Left renal pelvis (tissue), 4 donors: Measurements from ENCODE around the gene CACNA1B. TPM values are rescaled to one million over a fixed set of nuclear protein-coding genes. Genes with fewer than 3 reads are reported as not detected.

Experiments
- DNase-seq, 4 donors: peaks; one replicate each; pipeline ENCODE4 v3.0.0-alpha.2; 2013; ENCODE audit warnings: low read depth in 4 of 4, low spot score in 3 of 4
- polyA plus RNA-seq, 4 donors: library from polyadenylated mRNA; unstranded; fragments of 120-200 nt; gene quantifications; one replicate each; pipeline ENCODE4 v1.2.1, GENCODE V29; 2013; ENCODE audit not compliant: insufficient read length in 4 of 4

The CACNA1B gene
- polyA plus RNA-seq, 4 donors, result 0.10 to 0.70 (median 0.27) TPM

DNA sequence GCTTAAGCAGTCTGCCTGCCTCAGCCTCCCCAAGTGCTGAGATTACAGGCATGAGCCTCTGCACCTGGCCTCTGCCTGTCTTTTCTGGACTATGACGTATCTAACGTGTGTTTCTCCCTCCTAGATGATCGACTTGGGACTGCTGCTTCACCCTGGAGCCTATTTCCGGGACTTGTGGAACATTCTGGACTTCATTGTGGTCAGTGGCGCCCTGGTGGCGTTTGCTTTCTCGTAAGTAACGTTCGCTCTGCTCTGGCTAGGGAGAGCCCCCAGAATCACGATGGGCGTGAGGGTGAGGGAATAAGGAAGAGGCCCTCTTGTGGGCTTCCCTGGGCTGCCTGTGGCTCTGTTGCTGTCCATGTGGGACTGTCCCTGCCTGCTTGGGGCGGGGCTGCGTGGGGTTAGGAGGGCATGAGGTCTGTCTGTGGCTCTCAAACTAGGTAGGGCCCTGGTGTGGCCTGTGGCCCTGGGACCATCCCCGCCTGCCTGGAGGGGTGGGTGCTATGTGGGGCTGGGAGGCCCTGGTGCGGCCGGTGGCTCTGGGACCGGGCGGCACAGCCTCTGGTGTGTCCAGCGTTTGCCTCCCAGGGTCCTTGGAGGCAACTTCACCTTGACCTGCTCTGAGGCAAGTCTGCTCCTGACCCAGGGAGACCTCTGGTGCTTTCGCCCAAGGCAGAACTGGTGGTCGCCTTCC is 171.7 kb downstream of the CACNA1B start:
- no peak for DNase-seq

DNA sequence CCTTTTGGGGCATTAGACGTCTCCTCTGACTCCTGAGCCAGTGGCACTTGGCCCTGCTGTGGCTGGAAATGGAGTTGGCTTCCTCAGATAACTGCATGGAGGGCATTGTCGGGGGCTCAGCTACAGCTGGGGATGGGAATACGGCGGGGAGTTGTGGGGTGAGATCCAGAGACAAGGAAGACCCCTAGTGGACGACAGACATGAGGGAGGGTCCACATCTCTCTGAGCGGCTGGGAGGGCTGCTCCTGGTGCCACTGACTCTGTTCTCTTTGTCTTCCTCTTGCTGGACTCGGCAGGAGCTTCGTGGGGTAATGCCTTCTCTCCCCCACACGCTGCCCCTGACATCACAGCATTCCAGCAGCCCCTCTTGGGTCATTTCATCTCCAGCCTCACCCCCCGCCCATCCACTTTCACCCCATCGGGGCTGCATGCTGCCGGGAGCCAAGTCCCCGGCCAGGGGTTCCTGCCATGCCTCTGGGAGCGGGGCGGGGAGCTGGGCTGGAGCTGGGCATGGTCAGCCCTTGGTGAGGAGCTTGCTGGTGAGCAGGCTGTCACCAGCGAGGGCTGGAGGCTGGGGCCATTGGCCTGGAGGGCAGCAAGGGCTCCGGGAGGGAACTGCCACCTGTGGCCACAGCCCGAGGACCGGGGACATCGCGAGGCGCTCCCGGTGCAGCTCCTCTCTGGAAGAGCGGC is 172.3 kb downstream of the CACNA1B start:
- no peak for DNase-seq

DNA sequence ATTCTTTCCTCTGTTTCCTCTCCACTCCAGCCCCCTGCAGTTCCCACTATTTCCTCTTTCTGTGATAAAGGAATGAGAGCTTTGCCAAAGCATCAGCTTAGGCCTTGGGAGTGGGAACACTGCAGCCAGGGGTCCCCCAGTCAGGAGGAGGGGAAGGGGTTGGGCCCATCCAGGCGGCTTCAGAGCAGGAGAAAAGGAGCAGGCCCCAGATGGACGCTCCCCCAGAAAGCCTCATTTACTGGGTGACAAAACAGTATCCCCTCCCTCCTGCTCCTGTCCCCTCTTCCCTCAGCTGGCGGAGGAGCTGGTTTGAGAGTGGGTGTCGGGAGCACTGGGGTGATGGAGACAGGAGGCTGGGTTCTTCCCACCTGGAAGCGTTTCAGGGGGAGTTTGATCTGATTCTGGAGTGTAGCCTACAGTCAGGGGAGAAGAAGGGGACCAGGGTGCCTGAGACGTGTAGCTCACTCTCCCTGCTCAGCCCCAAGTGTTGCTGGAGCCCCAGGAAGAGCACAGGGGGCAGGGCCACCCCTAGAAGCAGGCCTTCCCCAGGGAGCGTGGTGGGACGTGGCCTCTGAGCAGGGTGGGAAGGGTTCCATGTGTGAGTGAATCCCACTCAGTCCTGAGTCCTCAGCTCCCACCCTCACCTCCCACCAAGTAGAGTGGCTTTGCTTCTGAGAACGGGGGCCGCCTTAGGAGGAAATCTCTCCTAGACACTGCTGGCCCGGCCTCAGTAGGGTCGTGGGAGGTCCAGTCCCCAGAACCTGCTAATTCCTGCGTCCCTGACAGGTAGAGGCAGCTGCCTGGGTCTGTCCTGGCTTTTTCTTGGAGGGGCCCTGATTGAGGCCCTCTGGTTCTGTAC is 173.1 kb downstream of the CACNA1B start:
- no peak for DNase-seq

DNA sequence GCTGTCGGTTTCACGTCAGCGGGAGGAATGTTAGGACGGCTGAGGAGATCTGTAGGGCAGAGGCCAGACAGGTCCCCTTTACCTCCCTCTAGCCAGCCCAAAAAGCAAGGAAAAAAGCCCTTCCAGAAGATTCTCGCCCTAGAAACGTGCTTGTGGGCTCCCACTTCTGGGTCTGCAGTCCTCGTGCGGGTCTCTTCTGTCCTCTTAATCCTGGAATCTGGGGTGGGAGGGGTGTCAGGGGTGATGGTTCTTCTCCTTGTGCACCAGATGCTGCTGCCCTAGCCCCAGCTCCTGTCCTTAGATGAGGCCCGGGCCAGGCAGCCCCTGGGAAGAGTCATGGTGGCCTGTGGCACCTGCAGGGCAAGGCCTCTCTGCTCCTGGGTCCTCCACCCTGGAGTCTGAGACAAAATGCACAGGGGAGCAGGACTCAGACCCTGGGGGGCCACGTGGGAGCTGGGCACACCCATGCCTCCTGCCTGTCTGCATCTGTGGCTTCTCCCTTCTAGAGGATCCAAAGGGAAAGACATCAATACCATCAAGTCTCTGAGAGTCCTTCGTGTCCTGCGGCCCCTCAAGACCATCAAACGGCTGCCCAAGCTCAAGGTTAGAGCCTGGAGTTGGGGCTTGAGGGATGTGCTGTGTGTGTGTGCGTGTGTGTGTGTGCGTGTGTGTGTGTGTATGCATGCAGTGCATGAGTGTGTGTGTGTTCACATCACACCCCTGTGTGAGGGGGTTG is 174.2 kb downstream of the CACNA1B start:
- no peak for DNase-seq

DNA sequence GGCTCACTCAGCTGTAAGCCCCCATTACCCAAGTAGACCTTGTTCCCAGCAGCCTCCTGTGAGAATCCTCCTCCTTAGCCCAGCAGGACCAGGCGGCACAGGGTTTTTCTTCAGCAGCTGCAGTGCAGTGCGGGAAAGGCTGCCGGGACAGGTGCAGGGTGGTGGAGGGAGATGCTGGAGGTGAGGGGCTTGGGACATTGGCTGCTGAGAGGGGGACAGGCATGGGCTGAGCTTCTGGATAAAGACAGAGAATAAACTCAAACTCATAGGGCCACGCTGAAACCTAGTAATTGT is 174.7 kb downstream of the CACNA1B start:
- DNase-seq, result no peak

DNA sequence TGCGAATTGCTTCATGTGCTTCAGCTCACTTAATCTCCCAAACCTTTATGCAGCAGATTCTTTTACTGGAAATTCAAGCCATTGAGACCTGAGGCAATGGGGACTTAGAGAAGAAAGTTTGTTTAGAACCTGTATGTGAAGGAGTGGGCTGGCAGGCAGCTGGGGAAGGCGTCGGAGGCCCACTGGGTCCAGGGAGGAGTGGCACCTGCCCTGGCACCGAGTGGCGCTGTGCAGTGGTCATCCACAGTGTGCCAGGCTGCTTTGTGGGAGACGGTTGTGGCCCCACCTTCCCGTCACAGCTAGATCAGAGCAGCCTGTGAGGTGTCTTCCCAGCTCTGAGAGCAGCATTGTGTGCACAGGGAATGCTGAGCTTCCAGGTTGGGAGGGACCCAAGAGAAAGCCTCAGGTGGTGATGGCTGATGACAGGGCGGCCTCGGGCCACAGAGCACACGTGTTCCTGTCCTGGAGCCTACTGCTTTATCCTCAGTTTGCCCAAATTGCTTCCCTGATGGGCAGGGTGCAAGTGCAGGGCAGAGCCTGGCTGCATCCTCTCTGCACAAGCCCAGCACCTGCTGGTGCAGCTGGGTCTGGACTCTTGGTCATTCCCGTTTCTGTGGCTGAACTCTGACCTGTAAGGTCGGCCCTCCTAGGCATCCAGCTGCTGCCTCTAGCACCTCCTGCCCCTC is 175.2 kb downstream of the CACNA1B start:
- no peak for DNase-seq

DNA sequence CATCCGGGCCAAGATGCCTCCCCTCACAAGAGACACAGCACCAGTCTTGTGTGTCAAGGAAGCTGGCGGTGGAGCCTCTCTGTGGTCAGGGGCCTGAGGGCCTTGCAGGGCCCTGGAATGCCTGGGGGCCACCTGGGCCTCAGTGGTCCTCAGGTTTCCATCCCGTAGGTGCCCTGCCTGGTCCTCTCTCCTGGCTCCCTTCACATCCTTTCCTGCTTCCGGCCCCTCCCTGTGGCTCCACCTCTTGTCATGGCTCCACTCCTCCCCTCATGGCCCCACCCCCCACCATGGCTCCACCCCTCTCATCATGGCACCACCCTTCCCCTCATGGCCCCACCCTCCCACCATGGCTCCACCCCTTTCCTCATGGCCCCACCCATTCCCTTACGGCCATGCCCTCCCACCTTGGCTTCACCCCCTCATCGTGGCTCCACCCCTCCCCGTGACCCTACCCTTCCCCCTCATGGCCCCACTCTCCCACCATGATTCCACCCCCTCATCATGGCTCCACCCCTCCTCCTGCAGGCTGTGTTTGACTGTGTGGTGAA is 175.8 kb downstream of the CACNA1B start:
- DNase-seq, result no peak

DNA sequence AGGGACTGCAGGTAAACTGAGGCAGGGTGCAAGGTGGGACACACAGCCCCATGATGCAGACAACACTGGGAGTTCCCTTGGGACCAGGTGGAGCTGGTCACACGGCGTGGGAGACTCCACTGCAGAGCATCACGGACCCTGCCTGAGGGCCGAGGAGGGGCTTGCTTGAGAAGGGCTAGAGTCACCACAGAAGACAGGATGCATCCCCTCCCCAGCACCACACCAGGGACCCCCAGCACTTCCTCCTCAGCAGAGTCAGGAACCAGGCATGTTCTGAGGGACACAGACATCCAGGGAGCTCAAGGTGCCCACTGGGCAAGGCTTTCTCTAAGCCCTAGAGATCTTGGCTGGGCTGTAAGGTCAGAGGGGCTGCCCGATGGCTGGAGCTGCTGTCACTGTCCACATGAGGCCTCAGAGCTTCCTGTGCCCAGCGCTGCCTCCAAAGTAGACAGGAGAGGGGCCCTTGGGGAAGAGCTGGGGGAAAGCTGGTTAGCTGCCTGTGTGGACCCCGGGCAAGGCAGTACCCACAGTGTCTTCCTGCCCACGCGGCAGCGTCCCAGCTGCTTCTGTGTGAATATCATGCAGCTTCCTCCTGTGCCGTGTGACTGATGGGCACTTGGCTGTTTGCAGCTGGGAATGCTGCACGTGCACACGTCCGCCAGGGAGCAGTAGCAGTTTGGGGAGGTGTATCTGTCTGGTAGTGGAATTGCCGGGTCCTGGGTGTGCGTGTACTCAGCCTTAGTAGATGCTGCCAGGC is 176.6 kb downstream of the CACNA1B start:
- no peak for DNase-seq

DNA sequence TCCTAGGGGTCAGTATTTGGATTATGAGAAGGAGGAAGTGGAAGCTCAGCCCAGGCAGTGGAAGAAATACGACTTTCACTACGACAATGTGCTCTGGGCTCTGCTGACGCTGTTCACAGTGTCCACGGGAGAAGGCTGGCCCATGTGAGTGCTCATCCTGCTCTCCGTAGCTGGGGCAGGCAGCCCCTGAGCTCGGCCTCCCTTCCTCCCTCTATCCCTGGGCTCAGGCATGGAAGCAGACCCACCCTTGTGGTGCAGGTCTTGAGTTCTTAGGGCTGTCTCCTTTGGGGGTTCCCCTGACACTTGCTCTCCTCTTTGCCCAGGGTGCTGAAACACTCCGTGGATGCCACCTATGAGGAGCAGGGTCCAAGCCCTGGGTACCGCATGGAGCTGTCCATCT is 180.1 kb downstream of the CACNA1B start:
- DNase-seq, result no peak

DNA sequence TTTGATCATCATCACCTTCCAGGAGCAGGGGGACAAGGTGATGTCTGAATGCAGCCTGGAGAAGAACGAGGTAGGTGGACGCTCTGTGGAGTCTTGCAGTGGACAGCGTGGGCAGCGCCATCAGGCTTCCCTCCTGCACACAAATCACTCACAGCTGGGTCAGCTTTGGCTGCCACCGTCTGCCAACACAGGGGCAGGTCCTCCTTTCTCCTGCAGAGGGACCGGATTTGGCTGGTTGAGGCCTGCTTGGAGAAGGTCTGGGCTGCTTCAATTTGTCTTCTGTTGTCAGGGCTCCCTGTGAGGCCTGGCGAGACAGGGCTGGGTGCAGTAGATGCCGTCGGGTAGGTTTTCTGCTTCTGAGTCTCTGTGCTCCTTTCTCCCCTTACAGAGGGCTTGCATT is 180.6 kb downstream of the CACNA1B start:
- no peak for DNase-seq

DNA sequence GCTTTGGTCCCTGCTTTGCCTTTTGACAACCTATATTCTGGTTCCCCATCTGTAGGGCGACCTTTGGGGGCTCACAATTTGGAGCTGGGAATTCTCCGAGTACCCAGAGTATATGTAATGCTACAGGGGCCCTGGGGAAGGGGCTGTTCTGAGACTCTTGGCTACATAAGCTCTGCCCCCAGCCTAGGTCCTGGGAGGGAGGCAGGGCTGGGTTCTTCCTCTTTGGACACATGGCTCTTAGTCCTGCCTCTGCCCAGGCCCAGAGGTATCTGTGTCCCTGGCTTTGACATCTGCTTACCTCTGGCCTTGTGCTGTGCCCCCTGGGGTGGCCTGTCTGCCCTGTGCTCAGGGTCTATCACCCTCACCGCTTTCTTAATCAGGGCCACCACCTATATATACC is 181.6 kb downstream of the CACNA1B start:
- no peak for DNase-seq

DNA sequence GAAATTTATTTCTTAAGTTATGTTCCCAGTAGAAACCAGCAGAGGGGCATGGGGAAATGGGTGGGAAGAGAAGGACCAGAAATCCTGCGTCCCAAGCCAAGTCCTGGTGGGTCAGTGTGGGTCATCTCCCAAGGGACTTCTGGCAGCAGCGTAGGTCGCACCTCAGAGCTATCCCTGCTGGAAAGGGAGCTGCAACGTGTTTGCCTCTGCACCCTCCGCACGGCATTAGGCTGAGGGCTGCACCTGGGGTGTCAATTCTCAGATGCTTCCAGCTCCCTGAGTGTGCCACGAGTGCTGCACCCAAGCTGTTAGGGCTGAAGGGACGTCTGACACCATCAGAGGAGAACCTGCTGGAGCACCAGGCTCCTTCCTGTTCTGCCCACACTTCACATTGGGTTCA is 182.8 kb downstream of the CACNA1B start:
- DNase-seq, result no peak

DNA sequence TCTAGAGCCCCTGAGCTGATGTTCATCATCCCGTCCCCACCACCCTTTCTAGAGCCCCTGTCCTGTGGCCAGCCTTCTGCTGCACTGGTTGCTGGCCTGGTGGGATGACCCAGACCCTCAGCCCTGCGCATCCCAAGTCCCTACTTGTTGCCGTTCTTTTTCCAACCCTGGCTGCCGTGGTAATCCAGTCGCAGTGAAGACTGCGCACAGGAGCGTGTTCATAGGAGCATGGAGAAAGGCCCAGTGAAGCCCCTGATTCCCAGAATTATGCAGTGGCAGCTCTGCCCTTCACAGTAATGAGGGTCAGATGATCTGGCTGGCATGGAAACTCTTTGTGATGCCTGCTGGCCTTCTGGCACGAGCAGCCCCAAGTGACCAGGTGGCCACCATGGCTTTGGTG is 183.3 kb downstream of the CACNA1B start:
- no peak for DNase-seq

DNA sequence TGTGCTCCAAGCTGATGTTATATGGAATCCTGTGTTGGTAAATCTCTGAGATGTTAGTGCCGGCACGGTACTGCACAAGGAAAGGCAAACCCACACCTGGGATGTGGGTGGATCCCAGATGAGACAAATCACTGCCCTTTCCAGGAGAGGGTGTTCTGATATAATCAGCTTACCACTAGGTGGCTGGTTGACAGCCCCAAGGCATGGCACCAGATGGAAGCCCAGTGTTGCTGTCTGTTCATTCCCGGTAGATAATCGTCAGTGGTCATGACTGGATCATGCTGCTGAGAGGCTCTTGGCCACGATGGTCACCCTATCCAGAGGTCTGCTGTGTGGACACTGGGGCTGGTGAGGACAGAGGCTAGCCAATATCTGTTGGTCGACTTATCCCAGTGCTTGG is 184.0 kb downstream of the CACNA1B start:
- no peak for DNase-seq

DNA sequence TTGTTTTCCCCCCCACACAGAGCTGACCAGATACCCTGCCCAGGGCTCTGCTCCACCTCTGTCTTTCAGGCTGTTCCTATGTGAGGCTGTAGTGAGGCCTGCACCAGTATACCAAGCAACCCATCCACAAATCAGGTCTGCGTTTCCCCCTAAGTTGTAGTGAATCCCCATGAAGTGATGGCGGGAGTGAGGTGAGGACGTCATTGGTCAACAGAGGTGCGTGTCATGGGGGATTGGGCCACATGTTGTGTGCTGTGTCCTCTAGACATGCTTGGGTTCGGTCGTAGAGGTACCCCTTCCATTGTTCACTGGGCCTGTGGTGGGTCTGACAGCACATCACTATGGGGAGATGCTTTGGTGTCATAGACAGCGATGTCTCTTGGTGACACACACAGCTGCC is 184.6 kb downstream of the CACNA1B start:
- no peak for DNase-seq

DNA sequence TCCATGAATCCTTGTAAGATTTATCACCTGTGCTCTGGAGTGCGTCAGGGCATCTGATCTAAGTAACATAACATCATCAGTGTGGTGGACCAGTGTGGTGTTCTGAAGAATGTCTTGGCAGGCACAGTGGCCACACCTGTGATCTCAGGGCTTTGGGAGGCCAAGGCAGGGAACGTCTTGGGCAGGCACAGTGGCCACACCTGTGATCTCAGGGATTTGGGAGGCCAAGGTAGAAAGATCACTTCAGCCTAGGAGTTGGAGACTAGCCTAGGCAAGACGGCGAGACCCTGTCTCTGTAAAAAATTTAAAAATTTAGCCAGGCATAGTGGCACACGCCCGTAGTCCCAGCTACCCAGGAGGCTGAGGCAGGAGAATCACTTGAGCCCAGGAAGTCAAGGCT is 185.5 kb downstream of the CACNA1B start:
- DNase-seq, result no peak

DNA sequence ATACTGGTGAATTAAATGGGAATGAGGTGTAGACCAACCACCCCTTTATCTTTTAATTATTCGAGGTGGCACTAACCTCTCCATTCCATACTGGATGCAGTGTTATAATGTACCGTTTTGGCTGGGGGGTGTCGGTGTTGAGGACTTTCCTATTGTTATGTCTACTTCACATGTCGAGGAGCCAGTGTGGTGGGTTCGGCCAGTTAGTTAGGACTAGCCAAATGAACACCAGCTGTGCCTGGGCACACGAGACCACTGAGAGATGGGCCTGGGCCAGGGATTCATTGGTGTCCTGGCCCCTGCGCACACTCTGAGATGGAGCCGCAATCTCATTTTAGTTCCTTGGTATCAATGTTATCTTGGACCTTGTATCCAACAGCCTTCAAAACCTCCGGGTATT is 186.2 kb downstream of the CACNA1B start:
- no peak for DNase-seq

DNA sequence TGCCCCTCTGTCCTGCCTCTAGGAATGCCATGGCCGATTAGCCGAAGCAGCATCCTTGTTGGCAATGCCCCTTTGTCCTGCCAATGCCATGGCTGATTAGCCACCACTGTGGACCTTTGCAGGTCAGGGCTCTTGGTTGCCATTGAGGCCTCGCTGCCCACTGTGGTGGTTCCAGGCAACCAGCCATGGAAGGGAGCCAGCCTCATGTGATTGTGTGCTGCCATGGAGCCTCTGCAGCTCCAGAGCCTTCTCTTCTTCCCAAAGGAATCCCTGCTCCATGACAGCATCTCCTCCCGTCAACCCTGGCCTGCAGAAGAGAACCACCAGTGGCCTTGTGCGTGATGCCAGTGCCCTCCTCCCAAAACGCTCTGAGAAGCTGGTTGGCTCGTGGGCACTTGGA is 187.0 kb downstream of the CACNA1B start:
- no peak for DNase-seq

DNA sequence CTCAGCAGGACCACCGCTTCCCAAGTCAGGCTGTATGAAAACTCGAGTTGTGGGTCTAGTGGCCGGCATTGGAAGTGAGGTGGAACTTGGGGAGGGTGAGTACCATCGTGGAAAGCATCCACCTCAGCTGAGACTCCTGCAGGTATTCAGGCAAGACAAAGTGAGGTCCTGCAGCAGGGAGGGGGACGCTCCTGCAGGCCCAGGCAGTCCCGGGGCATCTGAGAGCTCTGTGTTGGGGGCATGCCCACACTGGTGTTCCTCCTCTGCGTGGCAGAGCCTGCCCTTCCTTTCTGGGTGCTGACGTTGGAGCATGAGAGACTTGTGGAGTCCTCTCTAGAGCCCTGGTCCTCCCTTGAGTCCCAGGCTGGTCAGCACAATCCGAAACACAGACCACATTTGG is 187.7 kb downstream of the CACNA1B start:
- DNase-seq, result no peak

DNA sequence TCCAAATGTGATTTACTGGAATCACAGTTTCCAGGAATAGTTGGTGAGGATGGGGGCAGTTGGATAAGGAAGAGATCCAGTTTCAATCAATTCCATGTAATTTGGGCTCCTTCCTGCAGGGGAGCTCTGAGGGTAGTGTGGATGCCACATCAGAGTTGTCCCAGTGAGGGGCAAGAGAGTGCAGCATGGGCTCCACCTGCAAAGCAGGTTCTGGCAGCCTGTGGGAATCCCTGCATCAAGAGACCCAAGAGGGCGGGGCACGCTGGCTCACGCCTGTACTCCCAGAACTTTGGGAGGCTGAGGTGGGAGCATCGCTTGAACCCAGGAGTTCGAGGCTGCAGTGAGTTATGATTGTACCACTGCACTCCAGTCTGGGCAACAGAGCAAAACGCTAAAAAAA is 188.5 kb downstream of the CACNA1B start:
- DNase-seq, result no peak
